ENCODE data around the gene MTFMT. TPM values are rescaled to one million over a fixed set of nuclear protein-coding genes. Genes with fewer than 3 reads are reported as not detected.

Gene MTFMT
- total RNA-seq, 1 donor: 19.2 TPM

GRCh38 chr15:65006876-65007275 lies 22.6 kb downstream of the MTFMT start:
- no peak for DNase-seq (ENCODE audit: low read depth)
- no peak for TF ChIP-seq CTCF (IDR thresholded peaks at IDR 0.05; ENCODE audit: insufficient read depth, low read length)

GRCh38 chr15:65004993-65005392 lies 24.4 kb downstream of the MTFMT start:
- H3K4me3 ChIP-seq (ENCODE audit: low read depth, low read length): no peak overlapping the region
- DNase-seq (ENCODE audit: low read depth): no peak
- no peak for TF ChIP-seq CTCF (IDR thresholded peaks at IDR 0.05; ENCODE audit: insufficient read depth, low read length)

More at GRCh38 chr15:65006876-65007275, 22.6 kb downstream of the MTFMT start:
- H3K4me3 ChIP-seq (ENCODE audit: low read depth, low read length): no peak overlapping the region

GRCh38 chr15:64997745-64998375 lies 31.6 kb downstream of the MTFMT start:
- no peak overlapping the region for H3K4me3 ChIP-seq (ENCODE audit: low read depth, low read length)
- DNase-seq (ENCODE audit: low read depth): no peak
- TF ChIP-seq CTCF (IDR thresholded peaks at IDR 0.05; ENCODE audit: insufficient read depth, low read length): no peak

GRCh38 chr15:64997066-64997465 lies 32.4 kb downstream of the MTFMT start:
- H3K4me3 ChIP-seq (ENCODE audit: low read depth, low read length): no peak overlapping the region
- no peak for DNase-seq (ENCODE audit: low read depth)
- no peak for TF ChIP-seq CTCF (IDR thresholded peaks at IDR 0.05; ENCODE audit: insufficient read depth, low read length)

- no peak for DNase-seq (ENCODE audit: low read depth)
- H3K4me3 ChIP-seq (ENCODE audit: low read depth, low read length): no peak overlapping the region
- no peak for TF ChIP-seq CTCF (IDR thresholded peaks at IDR 0.05; ENCODE audit: insufficient read depth, low read length)
These were observed 36.1 kb downstream of the MTFMT start for GRCh38 chr15:64993290-64993689.

GRCh38 chr15:64991536-64992135 lies 37.8 kb downstream of the MTFMT start:
- TF ChIP-seq CTCF (IDR thresholded peaks at IDR 0.05; ENCODE audit: insufficient read depth, low read length): no peak
- no peak for DNase-seq (ENCODE audit: low read depth)
- H3K4me3 ChIP-seq (ENCODE audit: low read depth, low read length): no peak overlapping the region

- TF ChIP-seq CTCF (IDR thresholded peaks at IDR 0.05; ENCODE audit: insufficient read depth, low read length): no peak
- peak overlapping the region; percentile 95 for H3K4me3 ChIP-seq (ENCODE audit: low read depth, low read length)
- no peak for DNase-seq (ENCODE audit: low read depth)
These were observed 39.3 kb downstream of the MTFMT start for GRCh38 chr15:64990168-64990470.

Measured in fibroblast of the aortic adventitia (primary cell).